Breast epithelium (tissue), 3 donors: ENCODE data around the gene GNLY.
"Not testable (repeated sequence)": the region's sequence is repeated elsewhere in the genome, so short reads cannot be mapped to it uniquely, and the experiment has no call there.

Experiments used
- POLR2A ChIP-seq: fragments of 450-650 bp; IDR thresholded peaks from one replicate; pipeline ENCODE4 v1.6.1; 2016; ENCODE audit warnings: antibody characterized with exemption, mild to moderate bottlenecking, moderate library complexity
- POLR2AphosphoS5 ChIP-seq, 3 donors: sonication (generic); formaldehyde crosslinking; IDR thresholded peaks; one replicate each; pipeline ENCODE4 v1.6.1; 2017; ENCODE audit warnings: antibody characterized with exemption in 3 of 3
- TF ChIP-seq, protein P1 (sequence below), 3 donors: fragments of 450-650 bp; IDR thresholded peaks; one replicate each; pipeline ENCODE4 v1.5.1; 2016 to 2017; ENCODE audit warnings: antibody characterized with exemption in 3 of 3, mild to moderate bottlenecking in 3 of 3, moderate library complexity in 3 of 3

DNA sequence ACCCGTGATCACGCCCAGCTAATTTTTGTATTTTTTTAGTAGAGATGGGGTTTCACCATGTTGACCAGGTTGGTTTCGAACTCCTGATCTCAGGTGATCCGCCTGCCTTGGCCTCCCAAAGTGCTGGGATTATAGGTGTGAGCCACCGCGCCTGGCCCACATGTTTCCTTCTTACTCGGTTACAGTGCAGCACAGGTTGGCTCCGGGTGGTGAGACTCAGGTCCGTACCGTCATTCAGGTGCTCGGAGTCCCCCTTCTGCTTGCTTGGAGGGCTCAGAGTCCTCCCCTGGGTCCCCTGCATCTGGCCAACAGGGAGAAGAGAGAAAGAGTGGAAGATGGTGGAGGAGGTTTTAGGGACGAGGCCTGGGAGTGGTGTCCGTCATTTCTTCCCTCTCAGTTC is 23.7 kb upstream of the GNLY start:
- TF ChIP-seq, protein P1, sequence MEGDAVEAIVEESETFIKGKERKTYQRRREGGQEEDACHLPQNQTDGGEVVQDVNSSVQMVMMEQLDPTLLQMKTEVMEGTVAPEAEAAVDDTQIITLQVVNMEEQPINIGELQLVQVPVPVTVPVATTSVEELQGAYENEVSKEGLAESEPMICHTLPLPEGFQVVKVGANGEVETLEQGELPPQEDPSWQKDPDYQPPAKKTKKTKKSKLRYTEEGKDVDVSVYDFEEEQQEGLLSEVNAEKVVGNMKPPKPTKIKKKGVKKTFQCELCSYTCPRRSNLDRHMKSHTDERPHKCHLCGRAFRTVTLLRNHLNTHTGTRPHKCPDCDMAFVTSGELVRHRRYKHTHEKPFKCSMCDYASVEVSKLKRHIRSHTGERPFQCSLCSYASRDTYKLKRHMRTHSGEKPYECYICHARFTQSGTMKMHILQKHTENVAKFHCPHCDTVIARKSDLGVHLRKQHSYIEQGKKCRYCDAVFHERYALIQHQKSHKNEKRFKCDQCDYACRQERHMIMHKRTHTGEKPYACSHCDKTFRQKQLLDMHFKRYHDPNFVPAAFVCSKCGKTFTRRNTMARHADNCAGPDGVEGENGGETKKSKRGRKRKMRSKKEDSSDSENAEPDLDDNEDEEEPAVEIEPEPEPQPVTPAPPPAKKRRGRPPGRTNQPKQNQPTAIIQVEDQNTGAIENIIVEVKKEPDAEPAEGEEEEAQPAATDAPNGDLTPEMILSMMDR (IDR thresholded peaks at IDR 0.05): not testable (repeated sequence)
- not testable (repeated sequence) for TF ChIP-seq POLR2A; POLR2AphosphoS5 (IDR thresholded peaks at IDR 0.05)
